Endodermal cell (in vitro differentiated cells): ENCODE data around the gene CTU2. TPM values are rescaled to one million over a fixed set of nuclear protein-coding genes. Genes with fewer than 3 reads are reported as not detected.
A peak's percentile ranks its signal among the peaks of the same experiment; 100 is the strongest.

Source experiments
- DNase-seq: peaks from one replicate; pipeline ENCODE4 v3.0.0-alpha.2; 2017
- H3K27ac ChIP-seq: 2 replicates; pipeline ENCODE4 v1.5.1; 2013; ENCODE audit warnings: mild to moderate bottlenecking, low read depth, low read length, moderate library complexity
- H3K27me3 ChIP-seq: 2 replicates; pipeline ENCODE4 v1.6.1; 2013; ENCODE audit warnings: mild to moderate bottlenecking, low read length, moderate library complexity; ENCODE audit not compliant: insufficient read depth, control insufficient read depth, poor library complexity, severe bottlenecking
- H3K36me3 ChIP-seq: 2 replicates; pipeline ENCODE4 v1.7.0; 2013; ENCODE audit warnings: mild to moderate bottlenecking, low read length, moderate library complexity; ENCODE audit not compliant: control insufficient read depth, insufficient read depth
- H3K4me1 ChIP-seq: one replicate; pipeline ENCODE4 v1.7.0; 2013; ENCODE audit warnings: low read length; ENCODE audit not compliant: control insufficient read depth, insufficient read depth
- H3K4me3 ChIP-seq: 2 replicates; pipeline ENCODE4 v1.5.1; 2013; ENCODE audit warnings: mild to moderate bottlenecking, low read length, moderate library complexity
- H3K9ac ChIP-seq: 2 replicates; pipeline ENCODE4 v1.6.1; 2013; ENCODE audit warnings: mild to moderate bottlenecking, low read length, moderate library complexity; ENCODE audit not compliant: poor library complexity, severe bottlenecking; ENCODE audit errors: extremely low read depth
- H3K9me3 ChIP-seq: 2 replicates; pipeline ENCODE4 v1.6.1; 2013; ENCODE audit warnings: mild to moderate bottlenecking, low read length, moderate library complexity; ENCODE audit not compliant: control insufficient read depth
- H3K27ac Mint-ChIP-seq: 2 replicates; pipeline ENCODE4 v1.8.0; 2020; ENCODE audit warnings: mixed read lengths
- H3K27me3 Mint-ChIP-seq: 2 replicates; pipeline ENCODE4 v1.8.0; 2021; ENCODE audit warnings: mild to moderate bottlenecking, mixed read lengths; ENCODE audit not compliant: insufficient read depth
- H3K36me3 Mint-ChIP-seq: 2 replicates; pipeline ENCODE4 v1.8.0; 2020; ENCODE audit warnings: low read depth, mixed read lengths
- H3K4me1 Mint-ChIP-seq: 2 replicates; pipeline ENCODE4 v1.8.0; 2020; ENCODE audit warnings: mixed read lengths
- H3K4me3 Mint-ChIP-seq: 2 replicates; pipeline ENCODE4 v1.8.0; 2020; ENCODE audit warnings: mild to moderate bottlenecking, moderate library complexity, mixed read lengths
- H3K9me3 Mint-ChIP-seq: 2 replicates; pipeline ENCODE4 v1.8.0; 2020; ENCODE audit warnings: mild to moderate bottlenecking, mixed read lengths
- CTCF ChIP-seq: fragments of 200-600 bp; sonication (generic); conservative IDR thresholded peaks from 2 replicates; pipeline ENCODE4 v1.5.0; 2021; ENCODE audit warnings: antibody characterized with exemption, mild to moderate bottlenecking
- WGBS, 2 experiments: methylation state at CpG; one replicate each; pipeline versions ENCODE4 v1.1.5 to v1.1.7; 2013; ENCODE audit warnings: missing lambda C conversion rate in 2 of 2, mixed read lengths in 1 of 2; ENCODE audit not compliant: insufficient coverage in 1 of 2, insufficient read length in 1 of 2; 5-methylcytosine and 5-hydroxymethylcytosine counted together
- microRNA-seq: library from miRNA; unstranded; fragments of <30 nt; microRNA quantifications from one replicate; pipeline ENCODE4 v1.2.0, GENCODE V29; 2020; ENCODE audit warnings: borderline microRNAs expressed
- total RNA-seq, 2 donors: library from RNA; stranded (reverse); fragmentation: NEBNext Ultra II Directional in 1 of 2; extraction: Animal tissue kit (Norgen Biotek cat#: 25700) in 1 of 2; gene quantifications; 2 replicates in 1 of 2; 3 replicates in 1 of 2; pipeline ENCODE4 v1.2.1, GENCODE V29; 2021

CTU2 gene
- total RNA-seq, 2 donors from 2014 or later = 16.7 to 24.3 TPM

- Histone ChIP-seq H3K4me3 (no peak overlapping the region), H3K36me3 (no peaks in the 10 kb centered on the region), H3K9ac (no peak overlapping the region), H3K27me3 (no peaks in the 10 kb centered on the region), H3K4me1 (peaks cover 22% of the 10 kb centered on the region), H3K9me3 (no peaks in the 10 kb centered on the region), H3K27ac (no peak overlapping the region)
- Mint-ChIP-seq H3K36me3 (no peaks in the 10 kb centered on the region), H3K4me3 (no peak overlapping the region), H3K27me3 (no peaks in the 10 kb centered on the region), H3K27ac (no peak overlapping the region), H3K9me3 (no peaks in the 10 kb centered on the region), H3K4me1 (peaks cover 19% of the 10 kb centered on the region)
- WGBS, 2 experiments = 87 to 98% methylated on average over 6 to 9 of the region's 9 CpGs
- DNase-seq = peak; percentile 62
- no peak for TF ChIP-seq CTCF
These were observed 58.6 kb downstream of the CTU2 start for GRCh38 chr16:88764913-88765349.

Small RNA genes within 50 kb of the gene (microRNA-seq; reads per million reads assigned to microRNA genes)
- gene MIR4722 = not detected

Other genes starting within 250 kb of the CTU2 start
- gene ZC3H18, start 136.1 kb upstream of the CTU2 start, total RNA-seq = 10 to 100 TPM; 75.4 to 76.6 TPM
- not detected for gene IL17C, start 67.9 kb upstream of the CTU2 start, total RNA-seq
- gene CYBA, start 55.5 kb upstream of the CTU2 start, total RNA-seq = 100 to 1,000 TPM; 188 to 220 TPM
- gene MVD, start 43.4 kb upstream of the CTU2 start, total RNA-seq = 10 to 100 TPM; 79.8 to 81.4 TPM
- gene SNAI3, start 20.0 kb upstream of the CTU2 start, total RNA-seq = 1 to 10 TPM in 1 of 2 donors, under 1 TPM in 1; 0.77 to 2.1 TPM
- gene RNF166, start 95 bp upstream of the CTU2 start, total RNA-seq = 10 to 100 TPM; 24.2 to 27.2 TPM
- gene PIEZO1, start 78.7 kb downstream of the CTU2 start, total RNA-seq = 10 to 100 TPM; 84.1 to 97.0 TPM
- gene CDT1, start 97.3 kb downstream of the CTU2 start, total RNA-seq = 10 to 100 TPM; 57.1 to 63.0 TPM
- 100 to 1,000 TPM; 200 to 230 TPM for gene APRT, start 105.4 kb downstream of the CTU2 start, total RNA-seq
- gene GALNS, start 150.4 kb downstream of the CTU2 start, total RNA-seq = 10 to 100 TPM; 32.2 to 39.6 TPM
- 100 to 1,000 TPM; 110 TPM for gene TRAPPC2L, start 150.6 kb downstream of the CTU2 start, total RNA-seq
- gene PABPN1L, start 160.2 kb downstream of the CTU2 start, total RNA-seq = not detected